Breast epithelium (tissue), 4 donors: ENCODE results near the gene CACFD1. TPM values are rescaled to one million over a fixed set of nuclear protein-coding genes. Genes with fewer than 3 reads are reported as not detected.

ENCODE experiments used
- DNase-seq, 2 donors: peaks; one replicate each; pipeline ENCODE4 v3.0.0-alpha.2; 2019; ENCODE audit warnings: low spot score in 2 of 2
- H3K27ac ChIP-seq, 2 donors: fragments of 200-600 bp; sonication (generic) in 1 of 2; one replicate each; pipeline ENCODE4 v1.5.1; 2016 to 2019; ENCODE audit warnings: mild to moderate bottlenecking in 1 of 2
- H3K27me3 ChIP-seq, 2 donors: fragments of 200-600 bp; sonication (generic) in 1 of 2; one replicate each; pipeline versions ENCODE4 v1.5.1 to v1.6.0; 2017 to 2019; ENCODE audit warnings: control low read depth in 1 of 2, mild to moderate bottlenecking in 1 of 2
- H3K36me3 ChIP-seq: fragments of 200-600 bp; one replicate; pipeline ENCODE4 v1.5.1; 2019
- H3K4me1 ChIP-seq, 2 donors: fragments of 200-600 bp; sonication (generic); one replicate each; pipeline ENCODE4 v1.5.1; 2016 to 2019; ENCODE audit warnings: control low read depth in 1 of 2
- H3K4me3 ChIP-seq, 3 donors: fragments of 200-600 bp; sonication (generic); 1 replicate in 2 of 3; 2 replicates in 1 of 3; pipeline ENCODE4 v1.5.1; 2016 to 2019; ENCODE audit warnings: mild to moderate bottlenecking in 3 of 3, moderate library complexity in 2 of 3
- H3K9me3 ChIP-seq, 2 donors: fragments of 200-600 bp; sonication (generic) in 1 of 2; one replicate each; pipeline ENCODE4 v1.5.1; 2016 to 2019; ENCODE audit warnings: control low read depth in 1 of 2
- POLR2A ChIP-seq: fragments of 450-650 bp; IDR thresholded peaks from one replicate; pipeline ENCODE4 v1.6.1; 2016; ENCODE audit warnings: antibody characterized with exemption, mild to moderate bottlenecking, moderate library complexity
- POLR2AphosphoS5 ChIP-seq, 3 donors: sonication (generic); formaldehyde crosslinking; IDR thresholded peaks; one replicate each; pipeline ENCODE4 v1.6.1; 2017; ENCODE audit warnings: antibody characterized with exemption in 3 of 3
- intact Hi-C: fragments of 100-400 bp; cut with DNase I; formaldehyde crosslinking; loops from one replicate; pipeline ENCODE4 v1.15.1; 2023; ENCODE audit warnings: low total_unique reads
- total RNA-seq, 3 donors: library from RNA; depleted of rRNA; stranded (reverse); fragments of >200 nt; gene quantifications; one replicate each; pipeline ENCODE4 v1.1.0, GENCODE V29; 2016
- TF ChIP-seq, protein P1 (sequence below), 3 donors: fragments of 450-650 bp; IDR thresholded peaks; one replicate each; pipeline ENCODE4 v1.5.1; 2016 to 2017; ENCODE audit warnings: antibody characterized with exemption in 3 of 3, mild to moderate bottlenecking in 3 of 3, moderate library complexity in 3 of 3

Gene CACFD1
- total RNA-seq, 3 donors from 2014 or later = 5.0 to 19.5 (median 13.4) TPM

- Histone ChIP-seq H3K4me3 (no peak overlapping the region), H3K27ac (no peak overlapping the region), H3K4me1 (no peaks in the 10 kb centered on the region), H3K27me3 (no peaks in the 10 kb centered on the region), H3K36me3 (no peaks in the 10 kb centered on the region), H3K9me3 (no peaks in the 10 kb centered on the region)
- no peak for DNase-seq
- intact Hi-C loops = no loop called here
- TF ChIP-seq POLR2A (no peak), POLR2AphosphoS5 (IDR thresholded peaks at IDR 0.05) (no peak)
- TF ChIP-seq, protein P1, sequence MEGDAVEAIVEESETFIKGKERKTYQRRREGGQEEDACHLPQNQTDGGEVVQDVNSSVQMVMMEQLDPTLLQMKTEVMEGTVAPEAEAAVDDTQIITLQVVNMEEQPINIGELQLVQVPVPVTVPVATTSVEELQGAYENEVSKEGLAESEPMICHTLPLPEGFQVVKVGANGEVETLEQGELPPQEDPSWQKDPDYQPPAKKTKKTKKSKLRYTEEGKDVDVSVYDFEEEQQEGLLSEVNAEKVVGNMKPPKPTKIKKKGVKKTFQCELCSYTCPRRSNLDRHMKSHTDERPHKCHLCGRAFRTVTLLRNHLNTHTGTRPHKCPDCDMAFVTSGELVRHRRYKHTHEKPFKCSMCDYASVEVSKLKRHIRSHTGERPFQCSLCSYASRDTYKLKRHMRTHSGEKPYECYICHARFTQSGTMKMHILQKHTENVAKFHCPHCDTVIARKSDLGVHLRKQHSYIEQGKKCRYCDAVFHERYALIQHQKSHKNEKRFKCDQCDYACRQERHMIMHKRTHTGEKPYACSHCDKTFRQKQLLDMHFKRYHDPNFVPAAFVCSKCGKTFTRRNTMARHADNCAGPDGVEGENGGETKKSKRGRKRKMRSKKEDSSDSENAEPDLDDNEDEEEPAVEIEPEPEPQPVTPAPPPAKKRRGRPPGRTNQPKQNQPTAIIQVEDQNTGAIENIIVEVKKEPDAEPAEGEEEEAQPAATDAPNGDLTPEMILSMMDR (IDR thresholded peaks at IDR 0.05) = no peak
These were observed 5.5 kb upstream of the CACFD1 start for GRCh38 chr9:133454325-133454724.

DNA sequence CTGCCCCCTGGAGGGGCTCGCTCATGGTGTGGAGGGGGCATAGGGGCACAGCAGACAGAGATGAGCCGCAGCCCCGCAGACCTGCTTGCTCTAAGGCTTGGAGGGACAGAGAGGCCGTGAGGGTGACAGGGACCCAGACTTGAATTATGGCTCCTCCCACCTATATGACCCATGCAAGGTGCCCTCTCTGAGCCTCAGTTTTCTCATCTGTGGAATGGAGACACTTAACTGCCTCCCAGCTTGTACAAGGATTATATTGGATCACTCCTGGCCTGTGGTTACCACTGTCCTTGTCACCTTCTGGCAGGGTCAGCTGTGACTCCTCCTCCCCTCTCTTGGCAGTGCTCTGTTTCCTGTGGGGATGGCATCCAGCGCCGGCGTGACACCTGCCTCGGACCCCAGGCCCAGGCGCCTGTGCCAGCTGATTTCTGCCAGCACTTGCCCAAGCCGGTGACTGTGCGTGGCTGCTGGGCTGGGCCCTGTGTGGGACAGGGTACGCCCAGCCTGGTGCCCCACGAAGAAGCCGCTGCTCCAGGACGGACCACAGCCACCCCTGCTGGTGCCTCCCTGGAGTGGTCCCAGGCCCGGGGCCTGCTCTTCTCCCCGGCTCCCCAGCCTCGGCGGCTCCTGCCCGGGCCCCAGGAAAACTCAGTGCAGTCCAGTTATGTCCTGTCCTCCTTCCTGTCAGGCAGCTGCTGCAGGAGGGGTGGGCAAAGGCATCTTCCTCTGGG lies 4.7 kb upstream of the CACFD1 start:
- DNase-seq = no peak
- H3K27me3 ChIP-seq = no peaks in the 10 kb centered on the region
- H3K4me3 ChIP-seq = no peak overlapping the region
- H3K27ac ChIP-seq = no peak overlapping the region
- H3K9me3 ChIP-seq = no peaks in the 10 kb centered on the region
- no peaks in the 10 kb centered on the region for H3K4me1 ChIP-seq
- TF ChIP-seq POLR2A (no peak), POLR2AphosphoS5 (IDR thresholded peaks at IDR 0.05) (no peak)
- TF ChIP-seq, protein P1 (IDR thresholded peaks at IDR 0.05) = no peak
- no peaks in the 10 kb centered on the region for H3K36me3 ChIP-seq
- intact Hi-C loops = no loop called here

DNA sequence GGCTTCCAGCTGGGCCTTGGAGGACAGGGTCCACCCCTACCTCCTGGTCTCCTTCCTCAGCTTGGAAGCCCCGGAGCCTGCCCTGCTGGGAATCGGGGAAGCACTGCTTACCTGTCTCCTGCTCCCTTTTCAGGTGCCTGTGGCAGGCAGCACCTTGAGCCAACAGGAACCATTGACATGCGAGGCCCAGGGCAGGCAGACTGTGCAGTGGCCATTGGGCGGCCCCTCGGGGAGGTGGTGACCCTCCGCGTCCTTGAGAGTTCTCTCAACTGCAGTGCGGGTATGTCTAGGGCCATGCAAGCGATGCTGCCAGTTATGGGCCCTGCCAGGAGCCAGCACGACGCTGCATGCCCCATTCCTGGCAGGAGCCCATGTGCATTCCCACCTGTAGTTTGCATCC lies 3.8 kb upstream of the CACFD1 start:
- no peaks in the 10 kb centered on the region for H3K9me3 ChIP-seq
- intact Hi-C loops = no loop called here
- H3K27ac ChIP-seq = no peak overlapping the region
- H3K36me3 ChIP-seq = no peaks in the 10 kb centered on the region
- peaks cover 0 to 5% of the 10 kb centered on the region in 2 donors for H3K4me1 ChIP-seq
- DNase-seq = no peak
- no peak overlapping the region for H3K4me3 ChIP-seq
- H3K27me3 ChIP-seq = no peaks in the 10 kb centered on the region
- TF ChIP-seq, protein P1 (IDR thresholded peaks at IDR 0.05) = no peak
- TF ChIP-seq POLR2AphosphoS5 (IDR thresholded peaks at IDR 0.05) = no peak
- no peak for TF ChIP-seq POLR2A

DNA sequence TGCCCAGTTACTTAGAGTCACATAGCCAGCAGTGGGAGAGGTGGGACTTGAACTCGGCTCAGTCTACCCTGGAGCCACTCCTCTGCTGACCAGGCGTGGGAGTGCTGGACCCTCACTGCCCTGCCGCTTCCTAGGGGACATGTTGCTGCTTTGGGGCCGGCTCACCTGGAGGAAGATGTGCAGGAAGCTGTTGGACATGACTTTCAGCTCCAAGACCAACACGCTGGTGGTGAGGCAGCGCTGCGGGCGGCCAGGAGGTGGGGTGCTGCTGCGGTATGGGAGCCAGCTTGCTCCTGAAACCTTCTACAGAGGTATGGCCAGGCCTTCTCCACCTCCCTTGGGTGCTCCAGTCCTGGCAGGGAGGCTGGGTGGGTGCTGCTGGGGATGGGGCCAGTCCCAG lies 3.4 kb upstream of the CACFD1 start:
- peaks cover 0 to 7% of the 10 kb centered on the region in 2 donors for H3K4me1 ChIP-seq
- intact Hi-C loops = no loop called here
- TF ChIP-seq, protein P1 (IDR thresholded peaks at IDR 0.05) = no peak
- no peak for TF ChIP-seq POLR2A
- TF ChIP-seq POLR2AphosphoS5 (IDR thresholded peaks at IDR 0.05) = no peak
- H3K27ac ChIP-seq = no peak overlapping the region
- no peaks in the 10 kb centered on the region for H3K36me3 ChIP-seq
- no peak overlapping the region for H3K4me3 ChIP-seq
- H3K27me3 ChIP-seq = no peaks in the 10 kb centered on the region
- H3K9me3 ChIP-seq = no peaks in the 10 kb centered on the region
- no peak for DNase-seq

GRCh38 chr9:133457233-133457632 lies 2.5 kb upstream of the CACFD1 start:
- H3K9me3 ChIP-seq = no peaks in the 10 kb centered on the region
- H3K4me3 ChIP-seq = no peak overlapping the region
- no peaks in the 10 kb centered on the region for H3K27me3 ChIP-seq
- no peak for DNase-seq
- no peaks in the 10 kb centered on the region for H3K36me3 ChIP-seq
- peaks cover 0 to 7% of the 10 kb centered on the region in 2 donors for H3K4me1 ChIP-seq
- TF ChIP-seq POLR2AphosphoS5 (IDR thresholded peaks at IDR 0.05) (no peak), POLR2A (no peak)
- TF ChIP-seq, protein P1 (IDR thresholded peaks at IDR 0.05) = no peak
- no peak overlapping the region for H3K27ac ChIP-seq
- intact Hi-C loops = no loop called here
